Nephron progenitor cell (in vitro differentiated cells): ENCODE measurements around the gene DICER1.

Source experiments
- DNase-seq: peaks from one replicate; pipeline ENCODE4 v3.0.0; 2021
- H3K27ac Mint-ChIP-seq: 2 replicates; pipeline ENCODE4 v1.8.0; 2021; ENCODE audit warnings: mild to moderate bottlenecking, moderate library complexity, mixed read lengths
- H3K27me3 Mint-ChIP-seq: 2 replicates; pipeline ENCODE4 v1.8.0; 2021; ENCODE audit warnings: mild to moderate bottlenecking, low read depth, mixed read lengths; ENCODE audit not compliant: poor library complexity
- H3K36me3 Mint-ChIP-seq: 2 replicates; pipeline ENCODE4 v1.8.0; 2021; ENCODE audit warnings: low read depth, mixed read lengths
- H3K4me1 Mint-ChIP-seq: 2 replicates; pipeline ENCODE4 v1.8.0; 2021; ENCODE audit warnings: mixed read lengths
- H3K4me3 Mint-ChIP-seq: 2 replicates; pipeline ENCODE4 v1.8.0; 2021; ENCODE audit warnings: mild to moderate bottlenecking, moderate library complexity, mixed read lengths
- H3K9me3 Mint-ChIP-seq: 2 replicates; pipeline ENCODE4 v1.8.0; 2021; ENCODE audit warnings: mild to moderate bottlenecking, moderate library complexity, mixed read lengths
- CTCF ChIP-seq: fragments of 200-600 bp; sonication (generic); IDR thresholded peaks from 2 replicates; pipeline ENCODE4 v1.5.0; 2021; ENCODE audit warnings: antibody characterized with exemption

The DICER1 gene

GRCh38 chr14:95095996-95096395 is 61.3 kb downstream of the DICER1 start:
- no peaks in the 10 kb centered on the region for H3K27me3 Mint-ChIP-seq
- H3K4me3 Mint-ChIP-seq, result no peak overlapping the region
- H3K9me3 Mint-ChIP-seq, result no peaks in the 10 kb centered on the region
- TF ChIP-seq CTCF, result no peak
- H3K4me1 Mint-ChIP-seq, result peaks cover 28% of the 10 kb centered on the region
- no peak for DNase-seq
- H3K36me3 Mint-ChIP-seq, result peaks cover 40% of the 10 kb centered on the region
- no peak overlapping the region for H3K27ac Mint-ChIP-seq

- no peak overlapping the region for H3K4me3 Mint-ChIP-seq
- peak; percentile 29 for DNase-seq
- H3K9me3 Mint-ChIP-seq, result no peaks in the 10 kb centered on the region
- H3K4me1 Mint-ChIP-seq, result peaks cover 38% of the 10 kb centered on the region
- H3K27ac Mint-ChIP-seq, result no peak overlapping the region
- TF ChIP-seq CTCF, result no peak
- no peaks in the 10 kb centered on the region for H3K27me3 Mint-ChIP-seq
- peaks cover 63% of the 10 kb centered on the region for H3K36me3 Mint-ChIP-seq
Measured at GRCh38 chr14:95092723-95093122, 64.6 kb downstream of the DICER1 start.

- H3K27ac Mint-ChIP-seq, result no peak overlapping the region
Measured at GRCh38 chr14:95091581-95091980, 65.7 kb downstream of the DICER1 start.

GRCh38 chr14:95088665-95089064 is 68.7 kb downstream of the DICER1 start:
- H3K4me3 Mint-ChIP-seq, result no peak overlapping the region
- TF ChIP-seq CTCF, result no peak
- H3K36me3 Mint-ChIP-seq, result peaks cover 63% of the 10 kb centered on the region
- no peak overlapping the region for H3K27ac Mint-ChIP-seq
- DNase-seq, result no peak
- H3K4me1 Mint-ChIP-seq, result peaks cover 32% of the 10 kb centered on the region
- no peaks in the 10 kb centered on the region for H3K27me3 Mint-ChIP-seq
- no peaks in the 10 kb centered on the region for H3K9me3 Mint-ChIP-seq

More at GRCh38 chr14:95091581-95091980, 65.7 kb downstream of the DICER1 start:
- DNase-seq, result no peak
- H3K4me1 Mint-ChIP-seq, result peaks cover 38% of the 10 kb centered on the region
- no peak for TF ChIP-seq CTCF
- H3K4me3 Mint-ChIP-seq, result no peak overlapping the region
- H3K27me3 Mint-ChIP-seq, result no peaks in the 10 kb centered on the region
- H3K9me3 Mint-ChIP-seq, result no peaks in the 10 kb centered on the region
- peaks cover 62% of the 10 kb centered on the region for H3K36me3 Mint-ChIP-seq

GRCh38 chr14:95087619-95088018 is 69.7 kb downstream of the DICER1 start:
- no peak overlapping the region for H3K4me3 Mint-ChIP-seq
- H3K27me3 Mint-ChIP-seq, result no peaks in the 10 kb centered on the region
- peaks cover 56% of the 10 kb centered on the region for H3K36me3 Mint-ChIP-seq
- H3K27ac Mint-ChIP-seq, result no peak overlapping the region
- H3K9me3 Mint-ChIP-seq, result no peaks in the 10 kb centered on the region
- DNase-seq, result no peak
- no peak for TF ChIP-seq CTCF
- H3K4me1 Mint-ChIP-seq, result peaks cover 23% of the 10 kb centered on the region

GRCh38 chr14:95085321-95085720 is 72.0 kb downstream of the DICER1 start:
- DNase-seq, result no peak
- H3K27me3 Mint-ChIP-seq, result no peaks in the 10 kb centered on the region
- peaks cover 15% of the 10 kb centered on the region for H3K4me1 Mint-ChIP-seq
- peaks cover 51% of the 10 kb centered on the region for H3K36me3 Mint-ChIP-seq
- no peaks in the 10 kb centered on the region for H3K9me3 Mint-ChIP-seq
- H3K27ac Mint-ChIP-seq, result peak overlapping the region; percentile 65
- TF ChIP-seq CTCF, result no peak
- no peak overlapping the region for H3K4me3 Mint-ChIP-seq
